GM12878 (cell line): ENCODE measurements around the gene DPP9. TPM values are rescaled to one million over a fixed set of nuclear protein-coding genes. Genes with fewer than 3 reads are reported as not detected.

Experiments used
- ATAC-seq: fragments of 200-7000 bp; cut with Tn5 transposase; 3 replicates; pipeline ENCODE4 v1.9.1; 2020; ENCODE audit warnings: mild to moderate bottlenecking, moderate library complexity
- BruUV-seq: library from RNA; stranded (reverse); fragments of 400-500 nt; replicated peaks from 2 replicates; lab custom pipeline; 2021; lab: Mats Ljungman, UMichigan
- CTCF ChIA-PET: fragments of 300-600 bp; sonication (Branson Sonifier 250); formaldehyde crosslinking; extraction: SDS; loops from one replicate; lab custom pipeline; 2021; ENCODE audit warnings: inconsistent platforms; lab: Yijun Ruan, JAX
- POLR2A ChIA-PET: fragments of 350-600 bp; formaldehyde crosslinking; extraction: SDS; loops from one replicate; lab custom pipeline; 2021; ENCODE audit warnings: inconsistent platforms; lab: Charles Lee
- RAD21 ChIA-PET: fragments of 300-600 bp; sonication (Branson Sonifier 250); formaldehyde crosslinking; loops from one replicate; lab custom pipeline; 2023; ENCODE audit warnings: antibody characterized with exemption; ENCODE audit not compliant: unreplicated experiment; lab: Charles Lee
- SMC1A ChIA-PET: fragments of 300-600 bp; sonication (Branson Sonifier 250); formaldehyde crosslinking; loops from one replicate; lab custom pipeline; 2023; ENCODE audit not compliant: unreplicated experiment, uncharacterized antibody; lab: Charles Lee
- DNase-seq: peaks from one replicate; pipeline ENCODE4 v3.0.0-alpha.2; 2011; ENCODE audit warnings: low read depth, low spot score
- FAIRE-seq: peaks from 3 replicates; lab custom pipeline; 2011; peaks lifted over from hg19 to GRCh38; lab: Jason Lieb, UNC
- H2AFZ ChIP-seq: 2 replicates; pipeline ENCODE4 v1.6.0; 2011; ENCODE audit warnings: low read depth, low read length, control low read depth; ENCODE audit not compliant: control insufficient read depth
- H3K27ac ChIP-seq: 2 replicates; pipeline ENCODE4 v1.5.1; 2011; ENCODE audit warnings: control low read depth; ENCODE audit not compliant: control insufficient read depth, insufficient read depth
- H3K27me3 ChIP-seq, 2 experiments: replicated peaks in 1 of 2; 2 replicates each; pipeline versions ENCODE4 v1.6.0 to v1.6.1; 2011; ENCODE audit warnings: low read length in 1 of 2; ENCODE audit not compliant: control insufficient read depth in 2 of 2, insufficient read depth in 2 of 2
- H3K36me3 ChIP-seq, 2 experiments: 2 replicates each; pipeline ENCODE4 v1.5.1; 2011; ENCODE audit warnings: low read length in 1 of 2; ENCODE audit not compliant: control insufficient read depth in 2 of 2, insufficient read depth in 2 of 2
- H3K4me1 ChIP-seq: 2 replicates; pipeline ENCODE4 v1.6.1; 2011; ENCODE audit warnings: mild to moderate bottlenecking, low read length, moderate library complexity, mixed read lengths; ENCODE audit not compliant: control insufficient read depth, insufficient read depth
- H3K4me2 ChIP-seq: 2 replicates; pipeline ENCODE4 v1.6.0; 2011; ENCODE audit warnings: control low read depth; ENCODE audit not compliant: control insufficient read depth, insufficient read depth
- H3K4me3 ChIP-seq: fragments of 200-600 bp; sonication (generic); 2 replicates; pipeline ENCODE4 v1.5.1; 2016
- H3K79me2 ChIP-seq: 2 replicates; pipeline ENCODE4 v1.6.0; 2011; ENCODE audit warnings: low read length; ENCODE audit not compliant: control insufficient read depth, insufficient read depth
- H3K9ac ChIP-seq: 2 replicates; pipeline ENCODE4 v1.8.0; 2011; ENCODE audit warnings: low read length, control low read depth, mixed read lengths; ENCODE audit not compliant: control insufficient read depth, insufficient read depth
- H3K9me3 ChIP-seq: replicated peaks from 3 replicates; pipeline ENCODE4 v1.5.1; 2011; ENCODE audit warnings: mild to moderate bottlenecking, low read length; ENCODE audit not compliant: control insufficient read depth, insufficient read depth
- H4K20me1 ChIP-seq: 2 replicates; pipeline ENCODE4 v1.6.0; 2011; ENCODE audit not compliant: control insufficient read depth, insufficient read depth
- BACH1 ChIP-seq: fragments of 450-650 bp; IDR thresholded peaks from 2 replicates; pipeline ENCODE4 v1.6.1; 2017; ENCODE audit warnings: mild to moderate bottlenecking, borderline replicate concordance
- BHLHE40 ChIP-seq, 2 experiments: fragments of 450-650 bp in 1 of 2; IDR thresholded peaks; 2 replicates each; pipeline ENCODE4 v1.6.1; 2011 to 2017; ENCODE audit warnings: low read depth in 2 of 2, borderline replicate concordance in 1 of 2, improper control_type of control experiment in 1 of 2, low read length in 1 of 2, mild to moderate bottlenecking in 1 of 2
- BRCA1 ChIP-seq: IDR thresholded peaks from 2 replicates; pipeline ENCODE4 v1.6.1; 2011; ENCODE audit warnings: low read depth, low read length, improper control_type of control experiment
- CBX3 ChIP-seq: fragments of 200-600 bp; sonication (generic); IDR thresholded peaks from 2 replicates; pipeline ENCODE4 v1.6.1; 2016; ENCODE audit warnings: low read depth, borderline replicate concordance
- CREM ChIP-seq: IDR thresholded peaks from 2 replicates; pipeline ENCODE4 v1.6.1; 2014; ENCODE audit warnings: antibody characterized with exemption, low read depth
- FOXK2 ChIP-seq: fragments of 450-650 bp; IDR thresholded peaks from 2 replicates; pipeline ENCODE4 v1.6.1; 2017; ENCODE audit warnings: mild to moderate bottlenecking, moderate library complexity
- HCFC1 ChIP-seq: fragments of 150-350 bp; IDR thresholded peaks from 2 replicates; pipeline ENCODE4 v1.6.1; 2014; ENCODE audit warnings: low read length
- HDAC6 ChIP-seq: fragments of 200-600 bp; sonication (generic); IDR thresholded peaks from one replicate; pipeline ENCODE4 v1.8.0; 2017; ENCODE audit warnings: antibody characterized with exemption; ENCODE audit not compliant: unreplicated experiment
- HDGF ChIP-seq: fragments of 450-650 bp; IDR thresholded peaks from 2 replicates; pipeline ENCODE4 v1.6.1; 2016; ENCODE audit warnings: antibody characterized with exemption
- MYB ChIP-seq: fragments of 150-350 bp; IDR thresholded peaks from 2 replicates; pipeline ENCODE4 v1.6.1; 2014; ENCODE audit warnings: mild to moderate bottlenecking, low read depth, low read length, borderline replicate concordance
- NFYB ChIP-seq: IDR thresholded peaks from 2 replicates; pipeline ENCODE4 v1.6.1; 2011; ENCODE audit warnings: low read depth, mild to moderate bottlenecking, low read length, improper control_type of control experiment, moderate library complexity; ENCODE audit not compliant: insufficient read depth
- PBX3 ChIP-seq: IDR thresholded peaks from 2 replicates; pipeline ENCODE4 v1.6.1; 2011; ENCODE audit warnings: mild to moderate bottlenecking, low read depth, low read length, moderate library complexity; ENCODE audit not compliant: insufficient replicate concordance
- POLR2AphosphoS5 ChIP-seq: IDR thresholded peaks from 2 replicates; pipeline ENCODE4 v1.6.1; 2011; ENCODE audit warnings: mild to moderate bottlenecking, low read length, inconsistent platforms
- RAD21 ChIP-seq: IDR thresholded peaks from 2 replicates; pipeline ENCODE4 v1.6.1; 2011; ENCODE audit warnings: mild to moderate bottlenecking, low read depth, low read length, moderate library complexity; ENCODE audit not compliant: insufficient read depth
- RBBP5 ChIP-seq: fragments of 200-600 bp; sonication (generic); conservative IDR thresholded peaks from 2 replicates; pipeline ENCODE4 v1.6.1; 2016
- SMARCA5 ChIP-seq: fragments of 450-650 bp; IDR thresholded peaks from 2 replicates; pipeline ENCODE4 v1.6.1; 2017; ENCODE audit warnings: mild to moderate bottlenecking
- SMC3 ChIP-seq: IDR thresholded peaks from 2 replicates; pipeline ENCODE4 v1.6.1; 2011; ENCODE audit warnings: low read length, improper control_type of control experiment, borderline replicate concordance
- SREBF1 ChIP-seq: IDR thresholded peaks from 2 replicates; pipeline ENCODE4 v1.6.1; 2012; ENCODE audit warnings: mild to moderate bottlenecking, low read length
- TAF1 ChIP-seq: IDR thresholded peaks from 2 replicates; pipeline ENCODE4 v1.6.1; 2011; ENCODE audit warnings: mild to moderate bottlenecking, low read depth, low read length, borderline replicate concordance
- TBL1XR1 ChIP-seq: IDR thresholded peaks from 2 replicates; pipeline ENCODE4 v1.6.1; 2012; ENCODE audit warnings: low read depth, low read length, improper control_type of control experiment
- YBX1 ChIP-seq: fragments of 450-650 bp; IDR thresholded peaks from 2 replicates; pipeline ENCODE4 v1.6.1; 2016; ENCODE audit warnings: antibody characterized with exemption
- ZBED1 ChIP-seq: IDR thresholded peaks from 2 replicates; pipeline ENCODE4 v1.6.1; 2016; ENCODE audit warnings: borderline replicate concordance
- ZNF24 ChIP-seq: fragments of 450-650 bp; IDR thresholded peaks from 2 replicates; pipeline ENCODE4 v1.6.1; 2017; ENCODE audit warnings: antibody characterized with exemption, mild to moderate bottlenecking
- ZNF274 ChIP-seq: IDR thresholded peaks from one replicate; pipeline ENCODE4 v1.8.0; 2011; ENCODE audit not compliant: insufficient read length, insufficient read depth
- ZSCAN29 ChIP-seq: fragments of 450-650 bp; IDR thresholded peaks from 2 replicates; pipeline ENCODE4 v1.6.1; 2017; ENCODE audit warnings: mild to moderate bottlenecking, moderate library complexity
- WGBS: methylation state at CpG from one replicate; pipeline ENCODE4 v1.1.6; 2016; ENCODE audit warnings: low lambda C conversion rate; ENCODE audit not compliant: insufficient replicate concordance, insufficient coverage; ENCODE audit errors: missing lambda C conversion rate; 5-methylcytosine and 5-hydroxymethylcytosine counted together
- in situ Hi-C: fragments of 300-500 bp; cut with MboI; formaldehyde crosslinking; loops from 9 replicates; pipeline ENCODE4 v1.14.3; 2018; ENCODE audit warnings: mixed read lengths
- intact Hi-C: fragments of 100-400 bp; cut with micrococcal nuclease; formaldehyde crosslinking; loops from one replicate; pipeline ENCODE4 v1.14.2; 2022; ENCODE audit not compliant: unreplicated experiment
- polyA plus RNA-seq, 11 experiments: library from polyadenylated mRNA; depleted of rRNA in 4 of 11; unstranded in 6 of 11; stranded (reverse) in 5 of 11; fragments of >200 nt; fragmentation: Nextera tagmentation in 4 of 11; fragmentation: Illumina TruSeq in 1 of 11; extraction: Ambion mirVana in 4 of 11; extraction: Trizol in 1 of 11; gene quantifications; 1 replicate in 1 of 11; 2 replicates in 10 of 11; pipeline versions ENCODE4 v1.2.1 to v1.2.3, GENCODE V29; 2011 to 2016; ENCODE audit warnings: inconsistent platforms in 2 of 11, missing spikeins in 2 of 11, low read depth in 1 of 11
- total RNA-seq, 4 experiments: library from RNA; depleted of rRNA in 3 of 4; stranded (reverse); fragments of >200 nt in 3 of 4; fragmentation: Illumina TruSeq in 1 of 4; extraction: Trizol in 1 of 4; gene quantifications; 2 replicates each; pipeline versions ENCODE4 v1.2.1 to v1.2.3, GENCODE V29; 2013 to 2021

The DPP9 gene
- total and polyA plus RNA-seq, 10 of the 15 experiments (the other 5 are each of a cell fraction or from before 2014, with no cell fraction given): 0.64 to 58.6 (median 27.6) TPM

- no peak for TF ChIP-seq ZSCAN29
- TF ChIP-seq ZNF24: no peak
- no peak for TF ChIP-seq BACH1
- no peak for TF ChIP-seq RBBP5
- TF ChIP-seq HDGF: no peak
- no peak for TF ChIP-seq ZBED1
- no peak for TF ChIP-seq CREM
- no peak for TF ChIP-seq NFYB
- no peak for TF ChIP-seq TBL1XR1
- no peak for TF ChIP-seq MYB
- TF ChIP-seq SREBF1: no peak
- no peak for TF ChIP-seq TAF1
These were observed 85.3 kb downstream of the DPP9 start (continued) for GRCh38 chr19:4638317-4638716.

GRCh38 chr19:4636761-4637160 is 86.9 kb downstream of the DPP9 start:
- CTCF ChIA-PET: interaction anchor here (0.8 to 3.4 kb wide), 27 partner anchors 9 to 233 kb away, joined by 3 to 94 read pairs (median 7); partner anchors contain the start of genes FEM1A, PLIN5 and SEMA6B
- intact Hi-C loops: loop anchor here (1.0 to 2.0 kb wide), 2 partner anchors 47 to 60 kb away; no protein-coding TSS in a partner anchor
- Histone ChIP-seq H4K20me1 (no peaks in the 10 kb centered on the region), H3K9ac (peak overlapping the region; percentile 48; the same call in 1 of the 2 replicates), H2AFZ (peak overlapping the region; percentile 88), H3K27ac (no peak overlapping the region), H3K9me3 (no peaks in the 10 kb centered on the region), H3K4me3 (0 out of 2 replicates have a peak overlapping the region, but pooled peaks have one; percentile 33), H3K79me2 (peaks cover 19% of the 10 kb centered on the region), H3K27me3 (no peaks in the 10 kb centered on the region), H3K4me2 (peak overlapping the region; percentile 89; the same call in 1 of the 2 replicates), H3K4me1 (peaks cover 14% of the 10 kb centered on the region), H3K36me3 (no peaks in the 10 kb centered on the region)
- RAD21 ChIA-PET: interaction anchor here (0.6 to 2.2 kb wide), 6 partner anchors 47 to 648 kb away, joined by 3 to 16 read pairs (median 6); partner anchors contain the start of gene FEM1A
- no peak for FAIRE-seq
- DNase-seq: no peak
- BruUV-seq: no TSS peak
- POLR2A ChIA-PET: no interaction called here
- in situ Hi-C loops: loop anchor here (5.0 kb wide), 1 partner anchor 59 kb away; no protein-coding TSS in a partner anchor
- TF ChIP-seq HDAC6: no peak
- no peak for TF ChIP-seq HCFC1
- no peak for TF ChIP-seq ZNF274
- no peak for TF ChIP-seq PBX3
- no peak for TF ChIP-seq MYB
- TF ChIP-seq TAF1: no peak
- no peak for TF ChIP-seq RAD21
- TF ChIP-seq FOXK2: no peak
- no peak for TF ChIP-seq POLR2AphosphoS5
- TF ChIP-seq BHLHE40 (IDR thresholded peaks at IDR 0.05; ENCODE audit: borderline replicate concordance in 1 of 2, low read depth in 2 of 2, low read length in 1 of 2): no peak
- no peak for TF ChIP-seq BRCA1
- TF ChIP-seq SMC3: no peak
- TF ChIP-seq SMARCA5: no peak
- TF ChIP-seq YBX1: no peak
- no peak for TF ChIP-seq CBX3
- ATAC-seq: no peak
- WGBS: 80% methylated on average over 8 of the region's 8 CpGs
- SMC1A ChIA-PET: interaction anchor here (0.6 to 2.4 kb wide), 7 partner anchors 40 to 89 kb away, joined by 3 to 13 read pairs (median 4); no protein-coding TSS in a partner anchor
